Limb (tissue), 2 donors: ENCODE measurements around the gene POLH.
"Not testable (repeated sequence)": the region's sequence is repeated elsewhere in the genome, so short reads cannot be mapped to it uniquely, and the experiment has no call there.

Experiments used
- DNase-seq, 2 donors: peaks; one replicate each; pipeline ENCODE4 v3.0.0-alpha.2; 2016; ENCODE audit errors: extremely low spot score in 2 of 2

POLH gene

GRCh38 chr6:43575772-43576551, at the start of gene POLH, which contains the start of gene XPO5:
Gene POLH, plus strand, starts transcription at chr6:43576185. Its CDS starts 6,135 bp downstream, at chr6:43582320.
Gene XPO5, minus strand, starts transcription at chr6:43576038. Its CDS starts 174 bp downstream, at chr6:43575864.
- peak; percentile 94 for DNase-seq

- no peak for DNase-seq
These were observed 43.8 kb upstream of the POLH start for GRCh38 chr6:43532201-43532600.

DNA sequence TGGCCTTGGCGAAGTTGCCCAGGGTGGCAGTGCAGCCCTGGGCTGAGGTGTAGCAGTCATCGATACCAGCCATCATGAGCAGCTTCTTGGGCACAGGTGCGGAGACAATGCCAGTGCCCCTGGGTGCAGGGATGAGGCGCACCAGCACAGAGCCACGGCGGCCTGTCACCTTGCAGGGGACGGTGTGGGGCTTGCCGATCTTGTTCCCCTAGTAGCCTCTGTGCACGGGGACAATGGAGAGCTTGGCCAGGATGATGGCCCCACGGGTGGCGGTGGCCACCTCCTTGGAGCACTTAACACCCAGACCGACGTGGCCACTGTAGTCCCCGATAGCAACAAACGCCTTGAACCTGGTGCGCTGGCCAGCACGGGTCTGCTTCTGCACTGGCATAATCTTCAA, 37.0 kb upstream of the POLH start:
- DNase-seq, result not testable (repeated sequence)

- not testable (repeated sequence) for DNase-seq
These were observed 36.6 kb upstream of the POLH start for GRCh38 chr6:43539409-43539808.

GRCh38 chr6:43540507-43540906, 35.5 kb upstream of the POLH start:
- DNase-seq, result no peak

GRCh38 chr6:43541774-43542471, 34.1 kb upstream of the POLH start:
- DNase-seq, result no peak

DNA sequence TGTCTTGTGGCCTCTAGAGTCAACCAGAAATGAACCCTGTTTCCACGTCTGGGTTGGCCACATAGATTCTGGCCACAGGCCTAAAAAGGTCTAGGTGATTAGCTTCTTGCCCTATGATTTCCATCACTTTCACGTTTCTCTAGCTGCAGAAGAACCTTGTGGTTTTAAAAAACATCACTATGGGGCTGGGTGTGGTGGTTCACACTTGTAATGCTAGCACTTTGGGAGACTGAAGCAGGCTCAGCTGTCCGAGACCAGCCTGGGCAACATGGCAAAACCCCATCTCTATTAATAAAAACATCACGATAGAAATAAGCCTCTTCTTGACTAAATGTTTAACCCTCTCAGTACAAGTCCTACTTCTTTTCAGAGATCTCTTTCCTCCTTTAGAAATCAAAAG, 31.5 kb upstream of the POLH start:
- no peak for DNase-seq

GRCh38 chr6:43547222-43547621, 28.8 kb upstream of the POLH start:
- DNase-seq, result no peak

GRCh38 chr6:43557620-43558019, 18.4 kb upstream of the POLH start:
- not testable (repeated sequence) for DNase-seq

DNA sequence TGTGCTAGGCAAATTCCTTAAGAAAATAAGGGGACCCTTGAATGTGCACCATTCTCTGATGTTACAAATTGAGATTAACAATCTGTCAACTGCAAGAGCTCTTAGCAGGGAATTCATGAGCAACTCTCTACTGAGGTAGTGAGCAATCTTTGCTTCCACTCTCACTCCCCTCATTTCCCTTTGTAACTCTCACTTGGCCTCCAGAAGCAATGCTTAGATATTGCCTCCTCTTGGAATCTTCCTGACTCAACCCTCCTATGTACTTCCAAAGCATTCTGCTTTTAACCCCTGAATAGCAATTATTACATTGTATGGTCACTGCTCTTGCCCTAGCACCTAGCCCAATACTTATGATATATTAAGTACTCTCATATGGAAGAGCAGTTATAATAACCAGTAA, 16.7 kb upstream of the POLH start:
- DNase-seq, result no peak

DNA sequence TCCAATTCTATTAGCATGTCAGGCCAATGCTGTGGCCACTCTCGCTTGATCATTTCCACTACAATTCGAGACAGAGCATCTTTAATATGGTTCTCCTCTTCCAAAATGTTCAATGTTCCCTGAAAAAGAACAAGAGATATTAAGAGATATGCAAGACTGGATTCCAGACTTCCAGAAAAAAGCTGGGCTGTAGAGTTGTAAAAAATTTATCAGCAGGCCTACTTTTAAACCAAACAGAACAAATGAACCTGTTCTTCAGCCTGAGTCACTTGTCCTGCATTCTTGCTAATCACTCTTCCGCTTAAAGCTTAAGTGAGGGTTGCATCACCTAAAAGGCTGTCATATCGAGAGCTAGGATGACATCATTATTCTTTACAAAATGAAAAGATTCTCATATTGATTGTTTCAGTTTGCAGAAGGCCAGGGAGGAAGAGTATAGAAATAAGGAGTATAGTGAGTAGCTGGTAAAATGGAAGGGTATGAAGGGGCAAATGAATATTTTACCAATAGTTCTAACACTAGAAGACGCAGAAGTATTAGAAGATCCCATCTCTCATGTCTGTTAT, 5.0 kb upstream of the POLH start:
- DNase-seq, result no peak

- DNase-seq, result no peak
These were observed 4.0 kb upstream of the POLH start for GRCh38 chr6:43572015-43572414.

GRCh38 chr6:43575105-43575771, 747 bp upstream of the POLH start:
- peak in 1 of 2 donors; percentile 9 for DNase-seq

GRCh38 chr6:43578748-43579147, 2.8 kb downstream of the POLH start:
- DNase-seq, result no peak

DNA sequence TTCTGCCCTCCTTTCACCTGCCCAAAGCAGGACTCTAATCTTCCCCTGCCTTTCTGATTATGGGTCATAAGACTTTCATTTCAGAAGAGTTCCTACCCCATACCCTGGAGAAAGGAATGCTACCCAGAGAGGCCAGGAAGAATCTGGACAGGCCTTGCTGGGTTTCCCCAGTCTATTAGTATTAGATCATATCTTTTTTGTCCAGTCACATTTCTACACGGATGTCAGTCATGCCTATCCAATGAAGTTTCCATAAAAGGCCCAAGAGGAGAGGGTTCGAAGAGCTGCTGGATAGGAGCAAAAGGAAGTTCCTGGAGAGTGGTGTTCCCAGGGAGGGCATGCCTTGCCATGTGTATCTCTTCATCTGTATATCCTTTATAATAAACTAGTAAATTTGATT, 3.2 kb downstream of the POLH start:
- DNase-seq, result no peak

- DNase-seq, result no peak
These were observed 6.9 kb downstream of the POLH start for GRCh38 chr6:43582911-43583310.

DNA sequence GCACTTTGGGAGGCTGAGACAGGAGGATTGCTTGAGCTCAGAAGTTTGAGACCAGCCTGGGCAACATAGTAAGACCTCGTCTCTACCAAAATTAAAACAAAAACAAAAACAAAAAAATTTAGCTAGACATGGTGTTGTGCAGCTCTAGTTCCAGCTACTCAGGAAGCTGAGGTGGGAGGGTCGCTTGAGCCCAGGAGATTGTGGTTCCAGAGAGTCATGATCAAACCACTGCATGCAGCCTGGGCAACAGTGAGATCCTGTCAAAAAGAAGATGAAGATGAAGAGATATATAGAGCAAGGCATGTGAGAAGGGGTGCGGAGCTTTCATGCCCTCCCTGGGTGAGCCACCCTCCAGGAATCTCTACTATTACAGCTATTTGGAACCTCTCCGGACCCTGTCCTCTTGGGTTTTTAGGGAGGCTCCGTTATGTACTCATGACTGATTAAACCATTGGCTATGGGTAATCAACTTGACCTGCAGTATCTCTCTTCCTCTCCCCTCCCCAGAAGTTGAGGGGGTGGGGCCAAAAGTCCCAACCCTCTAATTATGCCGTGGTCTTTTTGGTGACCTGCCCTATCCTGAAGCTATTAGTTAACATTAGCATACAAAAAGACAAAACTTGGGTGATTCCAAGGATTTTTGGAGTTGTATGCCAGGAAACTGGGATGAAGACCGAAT, 9.0 kb downstream of the POLH start:
- DNase-seq, result no peak

DNA sequence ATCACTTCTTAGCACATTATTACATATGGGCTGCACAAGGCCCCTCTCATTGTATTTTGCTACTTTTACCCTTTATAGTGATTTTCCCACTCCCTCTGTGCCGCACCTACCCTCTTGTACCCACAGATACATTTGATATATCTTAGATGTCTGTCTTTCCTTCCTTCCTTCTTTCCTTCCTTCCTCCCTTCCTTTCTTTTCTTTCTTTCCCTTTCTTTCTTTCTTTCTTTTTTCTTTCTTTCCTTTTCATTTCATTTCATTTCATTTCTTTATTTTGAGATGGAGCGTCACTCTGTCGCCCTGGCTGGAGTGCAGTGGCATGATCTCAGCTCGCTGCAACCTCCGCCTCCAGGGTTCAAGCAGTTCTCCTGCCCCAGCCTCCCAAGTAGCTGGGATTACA, 12.2 kb downstream of the POLH start:
- DNase-seq, result no peak

GRCh38 chr6:43589564-43589963, 13.6 kb downstream of the POLH start:
- DNase-seq, result not testable (repeated sequence)

GRCh38 chr6:43593938-43594337, 18.0 kb downstream of the POLH start:
- DNase-seq, result no peak

- DNase-seq, result no peak
These were observed 24.6 kb downstream of the POLH start for GRCh38 chr6:43600595-43600994.
